WERI-Rb-1 (cell line): ENCODE results near the gene ARHGEF25.

ENCODE experiments used
- DNase-seq: peaks from one replicate; pipeline ENCODE4 v3.0.0-alpha.2; 2020
- H3K27ac ChIP-seq: fragments of 250-450 bp; sonication (Bioruptor Pico); 2 replicates; pipeline ENCODE4 v1.5.1; 2020; ENCODE audit warnings: mild to moderate bottlenecking, moderate library complexity
- H3K27me3 ChIP-seq: fragments of 250-450 bp; sonication (Bioruptor Pico); 2 replicates; pipeline ENCODE4 v1.5.1; 2021; ENCODE audit warnings: mild to moderate bottlenecking, low read depth, moderate library complexity; ENCODE audit not compliant: insufficient read depth, severe bottlenecking
- H3K36me3 ChIP-seq: fragments of 250-450 bp; sonication (Bioruptor Pico); 2 replicates; pipeline ENCODE4 v1.5.1; 2020; ENCODE audit warnings: mild to moderate bottlenecking, moderate library complexity
- H3K4me3 ChIP-seq: 2 replicates; pipeline ENCODE4 v1.5.1; 2011; ENCODE audit warnings: low read depth, mild to moderate bottlenecking, control low read depth, low read length
- H3K9me3 ChIP-seq: fragments of 250-450 bp; sonication (Bioruptor Pico); 2 replicates; pipeline ENCODE4 v1.5.1; 2021; ENCODE audit warnings: mild to moderate bottlenecking, moderate library complexity; ENCODE audit not compliant: severe bottlenecking
- TF ChIP-seq, protein P1 (sequence below): IDR thresholded peaks from 2 replicates; pipeline ENCODE4 v1.5.1; 2011; ENCODE audit warnings: low read depth, mild to moderate bottlenecking, control low read depth, inconsistent platforms, low read length

Gene ARHGEF25

DNA sequence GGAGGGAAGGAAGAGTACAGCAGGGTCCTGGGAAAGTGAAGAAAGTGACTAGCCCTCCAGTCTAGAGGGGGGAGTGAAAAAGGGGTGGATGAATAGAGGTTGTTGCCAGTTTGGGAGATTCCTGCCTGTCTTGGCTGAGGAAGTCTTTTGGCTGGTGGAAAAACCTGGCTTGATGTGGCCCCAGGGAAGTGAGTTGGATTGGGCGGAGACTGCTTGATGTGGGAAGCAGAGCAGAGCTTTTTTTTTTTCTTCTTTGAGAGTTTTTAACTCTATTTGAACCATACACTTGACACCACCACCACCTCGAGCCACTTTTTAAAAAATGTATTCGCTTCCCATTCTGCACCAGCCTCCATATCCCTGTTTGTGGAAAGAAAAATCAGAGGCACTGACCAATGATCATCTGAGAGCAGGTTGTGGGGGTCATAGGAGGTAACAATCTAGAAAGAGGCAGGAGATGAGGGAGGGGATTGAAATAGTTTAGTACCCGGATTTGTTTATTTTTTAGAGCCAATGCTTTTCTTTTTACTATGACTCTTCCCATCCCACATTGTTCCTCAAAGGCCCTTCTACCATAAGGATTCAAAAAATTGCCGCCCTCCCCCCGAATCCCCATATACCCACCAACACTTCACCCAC is 7.3 kb upstream of the ARHGEF25 start:
- peaks cover 31% of the 10 kb centered on the region for H3K36me3 ChIP-seq
- TF ChIP-seq, protein P1, sequence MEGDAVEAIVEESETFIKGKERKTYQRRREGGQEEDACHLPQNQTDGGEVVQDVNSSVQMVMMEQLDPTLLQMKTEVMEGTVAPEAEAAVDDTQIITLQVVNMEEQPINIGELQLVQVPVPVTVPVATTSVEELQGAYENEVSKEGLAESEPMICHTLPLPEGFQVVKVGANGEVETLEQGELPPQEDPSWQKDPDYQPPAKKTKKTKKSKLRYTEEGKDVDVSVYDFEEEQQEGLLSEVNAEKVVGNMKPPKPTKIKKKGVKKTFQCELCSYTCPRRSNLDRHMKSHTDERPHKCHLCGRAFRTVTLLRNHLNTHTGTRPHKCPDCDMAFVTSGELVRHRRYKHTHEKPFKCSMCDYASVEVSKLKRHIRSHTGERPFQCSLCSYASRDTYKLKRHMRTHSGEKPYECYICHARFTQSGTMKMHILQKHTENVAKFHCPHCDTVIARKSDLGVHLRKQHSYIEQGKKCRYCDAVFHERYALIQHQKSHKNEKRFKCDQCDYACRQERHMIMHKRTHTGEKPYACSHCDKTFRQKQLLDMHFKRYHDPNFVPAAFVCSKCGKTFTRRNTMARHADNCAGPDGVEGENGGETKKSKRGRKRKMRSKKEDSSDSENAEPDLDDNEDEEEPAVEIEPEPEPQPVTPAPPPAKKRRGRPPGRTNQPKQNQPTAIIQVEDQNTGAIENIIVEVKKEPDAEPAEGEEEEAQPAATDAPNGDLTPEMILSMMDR: no peak
- H3K9me3 ChIP-seq: no peaks in the 10 kb centered on the region
- no peaks in the 10 kb centered on the region for H3K27me3 ChIP-seq
- no peak for DNase-seq
- H3K27ac ChIP-seq: peak overlapping the region; percentile 77
- peak overlapping the region; percentile 74 for H3K4me3 ChIP-seq

DNA sequence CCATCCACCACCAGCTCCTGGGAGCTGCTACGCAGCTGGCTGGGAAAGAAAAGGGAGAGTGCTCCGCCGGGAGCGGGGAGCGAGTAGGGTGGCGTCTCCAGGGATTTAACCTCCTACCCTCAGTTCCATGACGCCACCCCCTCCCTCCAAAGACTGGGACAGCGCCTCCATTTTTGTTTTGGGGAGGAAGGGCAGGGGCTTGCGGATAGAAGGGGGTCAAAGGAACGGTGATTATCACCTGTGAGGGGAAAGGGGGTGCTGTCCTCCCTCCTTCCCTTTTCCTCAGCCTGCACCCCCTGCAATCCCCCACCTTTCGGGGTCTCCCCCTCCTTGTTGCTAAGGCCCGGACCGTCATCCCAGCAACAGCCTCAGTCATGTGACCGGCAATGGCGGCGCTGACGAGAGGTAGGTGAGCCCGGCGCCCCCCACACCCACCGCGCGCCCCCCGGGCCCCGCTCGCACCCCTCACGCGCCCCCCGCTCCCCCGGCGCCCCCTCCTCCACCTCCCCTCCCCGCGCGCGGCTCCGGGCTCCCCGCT is 6.7 kb upstream of the ARHGEF25 start, which contains the start of gene DTX3:
Gene DTX3 (plus strand): TSS at position 371 of the 538 bp plus-strand sequence. CDS start 1,694 bp downstream, outside the sequence.
- peaks cover 36% of the 10 kb centered on the region for H3K36me3 ChIP-seq
- TF ChIP-seq, protein P1: no peak
- H3K27me3 ChIP-seq: no peaks in the 10 kb centered on the region
- H3K27ac ChIP-seq: peak within 1 kb of the TSS; percentile 77
- H3K9me3 ChIP-seq: no peaks in the 10 kb centered on the region
- DNase-seq: peak; percentile 72
- peak within 1 kb of the TSS; percentile 74 for H3K4me3 ChIP-seq

DNA sequence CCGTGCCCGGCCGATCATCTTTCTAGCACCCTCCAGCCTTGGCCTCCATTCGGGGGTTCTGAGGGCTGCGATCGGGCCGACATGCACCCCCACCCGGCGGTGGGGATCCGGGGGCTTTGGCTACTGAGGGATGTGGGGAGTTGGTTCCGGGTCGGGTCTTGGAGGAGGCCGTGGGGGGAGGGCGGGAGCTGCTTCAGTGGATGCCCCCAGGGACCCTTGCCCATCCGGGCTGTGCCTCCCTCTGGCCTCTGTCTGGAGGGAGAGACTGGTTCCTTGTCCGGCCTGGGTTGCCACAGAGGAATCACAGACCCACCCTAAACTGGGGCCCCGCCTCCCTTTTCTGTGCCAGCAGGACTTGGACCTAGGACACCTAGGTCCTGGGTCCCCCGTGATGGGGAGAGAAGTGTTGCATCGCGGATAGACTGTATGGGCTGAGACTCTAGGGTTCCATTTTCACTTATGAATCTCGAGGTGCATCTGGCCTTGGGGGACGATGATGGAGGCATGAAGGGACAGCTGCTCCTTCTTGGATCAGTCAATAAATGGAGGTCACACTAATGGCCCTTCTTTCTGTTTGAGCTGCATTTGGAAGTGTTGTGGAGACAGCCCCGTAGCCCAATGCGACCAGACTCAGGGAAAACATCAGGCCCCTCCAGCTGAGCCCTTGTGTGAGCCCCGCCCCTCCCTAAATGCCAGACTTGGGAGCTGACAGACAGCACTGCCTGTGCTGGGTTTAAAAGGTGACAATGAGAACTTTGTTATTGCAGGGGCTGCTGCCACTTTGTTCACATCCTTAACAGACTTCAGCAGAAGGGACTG is 6.0 kb upstream of the ARHGEF25 start:
- H3K36me3 ChIP-seq: peaks cover 34% of the 10 kb centered on the region

DNA sequence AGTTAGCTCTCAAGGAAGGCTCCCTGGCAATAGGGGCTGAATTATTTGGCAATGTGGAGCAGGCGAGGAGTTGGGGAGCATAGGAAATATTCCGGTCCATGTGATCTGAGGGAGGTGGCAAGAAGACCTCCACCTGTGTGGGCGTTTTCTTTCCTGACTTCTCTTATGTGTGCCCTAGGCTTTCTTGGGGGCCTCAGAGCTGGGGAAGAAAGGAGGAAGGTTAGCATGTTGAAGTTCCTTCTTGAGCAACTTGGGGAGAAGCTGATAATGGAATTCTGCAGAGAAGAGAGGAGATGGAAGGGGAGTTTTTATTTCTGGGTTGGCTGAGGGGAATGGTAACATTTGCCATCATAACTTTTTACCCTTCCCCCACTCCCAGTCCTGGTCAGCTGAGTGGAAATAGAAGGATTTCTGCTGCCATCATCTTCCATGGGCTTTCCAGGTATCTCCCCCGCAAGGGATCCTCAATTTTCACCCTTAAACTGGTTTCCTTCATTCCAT is 5.4 kb upstream of the ARHGEF25 start:
- H3K27ac ChIP-seq: no peak overlapping the region; the same call in 1 of the 2 replicates
- peaks cover 27% of the 10 kb centered on the region for H3K36me3 ChIP-seq
- TF ChIP-seq, protein P1: no peak
- no peaks in the 10 kb centered on the region for H3K9me3 ChIP-seq
- H3K27me3 ChIP-seq: no peaks in the 10 kb centered on the region
- DNase-seq: no peak
- H3K4me3 ChIP-seq: no peak overlapping the region

More for the DNA sequence above, 6.0 kb upstream of the ARHGEF25 start:
- DNase-seq: no peak
- TF ChIP-seq, protein P1: no peak
- no peaks in the 10 kb centered on the region for H3K9me3 ChIP-seq
- peak overlapping the region; percentile 74 for H3K4me3 ChIP-seq
- H3K27me3 ChIP-seq: no peaks in the 10 kb centered on the region
- peak overlapping the region; percentile 49 for H3K27ac ChIP-seq

DNA sequence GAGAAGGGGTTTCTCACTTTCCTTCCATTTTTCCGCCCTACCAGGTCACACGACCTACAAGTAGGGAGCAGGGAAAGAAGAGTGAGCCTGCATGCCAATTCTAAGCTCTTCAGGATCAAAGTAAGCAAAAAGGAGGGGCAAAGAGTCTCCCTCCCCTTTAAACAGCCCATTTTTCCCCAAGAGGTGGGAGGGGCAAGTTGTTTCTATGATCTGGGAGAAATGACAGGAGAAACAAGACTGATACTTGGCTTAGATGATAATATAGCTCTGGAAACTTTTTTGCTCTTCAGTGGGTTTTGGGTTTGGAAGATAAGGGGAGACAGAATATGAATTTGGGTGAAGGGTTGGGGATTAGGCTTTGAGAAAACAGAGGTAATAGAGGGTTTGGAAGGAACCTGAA is 4.8 kb upstream of the ARHGEF25 start:
- peaks cover 24% of the 10 kb centered on the region for H3K36me3 ChIP-seq
- DNase-seq: no peak
- no peak overlapping the region for H3K4me3 ChIP-seq
- TF ChIP-seq, protein P1: no peak
- H3K9me3 ChIP-seq: no peaks in the 10 kb centered on the region
- no peaks in the 10 kb centered on the region for H3K27me3 ChIP-seq
- no peak overlapping the region; the same call in 1 of the 2 replicates for H3K27ac ChIP-seq
